Measurements from ENCODE around the gene SIGLEC9.

Gene SIGLEC9

DNA sequence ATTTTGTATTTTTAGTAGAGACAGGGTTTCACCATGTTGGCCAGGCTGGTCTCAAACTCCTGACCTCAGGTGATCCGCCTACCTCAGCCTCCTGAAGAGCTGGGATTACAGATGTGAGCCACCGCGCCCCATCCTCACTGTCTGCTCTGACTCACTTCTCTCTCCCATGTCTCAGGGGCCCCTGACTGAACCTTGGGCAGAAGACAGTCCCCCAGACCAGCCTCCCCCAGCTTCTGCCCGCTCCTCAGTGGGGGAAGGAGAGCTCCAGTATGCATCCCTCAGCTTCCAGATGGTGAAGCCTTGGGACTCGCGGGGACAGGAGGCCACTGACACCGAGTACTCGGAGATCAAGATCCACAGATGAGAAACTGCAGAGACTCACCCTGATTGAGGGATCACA, 5.0 kb downstream of the SIGLEC9 start:
- DNase-seq (ENCODE audit: extremely low read depth, low read depth) = no peak
- TF ChIP-seq, protein P1, sequence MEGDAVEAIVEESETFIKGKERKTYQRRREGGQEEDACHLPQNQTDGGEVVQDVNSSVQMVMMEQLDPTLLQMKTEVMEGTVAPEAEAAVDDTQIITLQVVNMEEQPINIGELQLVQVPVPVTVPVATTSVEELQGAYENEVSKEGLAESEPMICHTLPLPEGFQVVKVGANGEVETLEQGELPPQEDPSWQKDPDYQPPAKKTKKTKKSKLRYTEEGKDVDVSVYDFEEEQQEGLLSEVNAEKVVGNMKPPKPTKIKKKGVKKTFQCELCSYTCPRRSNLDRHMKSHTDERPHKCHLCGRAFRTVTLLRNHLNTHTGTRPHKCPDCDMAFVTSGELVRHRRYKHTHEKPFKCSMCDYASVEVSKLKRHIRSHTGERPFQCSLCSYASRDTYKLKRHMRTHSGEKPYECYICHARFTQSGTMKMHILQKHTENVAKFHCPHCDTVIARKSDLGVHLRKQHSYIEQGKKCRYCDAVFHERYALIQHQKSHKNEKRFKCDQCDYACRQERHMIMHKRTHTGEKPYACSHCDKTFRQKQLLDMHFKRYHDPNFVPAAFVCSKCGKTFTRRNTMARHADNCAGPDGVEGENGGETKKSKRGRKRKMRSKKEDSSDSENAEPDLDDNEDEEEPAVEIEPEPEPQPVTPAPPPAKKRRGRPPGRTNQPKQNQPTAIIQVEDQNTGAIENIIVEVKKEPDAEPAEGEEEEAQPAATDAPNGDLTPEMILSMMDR (IDR thresholded peaks at IDR 0.05; ENCODE audit: low read depth, low read length) = no peak

DNA sequence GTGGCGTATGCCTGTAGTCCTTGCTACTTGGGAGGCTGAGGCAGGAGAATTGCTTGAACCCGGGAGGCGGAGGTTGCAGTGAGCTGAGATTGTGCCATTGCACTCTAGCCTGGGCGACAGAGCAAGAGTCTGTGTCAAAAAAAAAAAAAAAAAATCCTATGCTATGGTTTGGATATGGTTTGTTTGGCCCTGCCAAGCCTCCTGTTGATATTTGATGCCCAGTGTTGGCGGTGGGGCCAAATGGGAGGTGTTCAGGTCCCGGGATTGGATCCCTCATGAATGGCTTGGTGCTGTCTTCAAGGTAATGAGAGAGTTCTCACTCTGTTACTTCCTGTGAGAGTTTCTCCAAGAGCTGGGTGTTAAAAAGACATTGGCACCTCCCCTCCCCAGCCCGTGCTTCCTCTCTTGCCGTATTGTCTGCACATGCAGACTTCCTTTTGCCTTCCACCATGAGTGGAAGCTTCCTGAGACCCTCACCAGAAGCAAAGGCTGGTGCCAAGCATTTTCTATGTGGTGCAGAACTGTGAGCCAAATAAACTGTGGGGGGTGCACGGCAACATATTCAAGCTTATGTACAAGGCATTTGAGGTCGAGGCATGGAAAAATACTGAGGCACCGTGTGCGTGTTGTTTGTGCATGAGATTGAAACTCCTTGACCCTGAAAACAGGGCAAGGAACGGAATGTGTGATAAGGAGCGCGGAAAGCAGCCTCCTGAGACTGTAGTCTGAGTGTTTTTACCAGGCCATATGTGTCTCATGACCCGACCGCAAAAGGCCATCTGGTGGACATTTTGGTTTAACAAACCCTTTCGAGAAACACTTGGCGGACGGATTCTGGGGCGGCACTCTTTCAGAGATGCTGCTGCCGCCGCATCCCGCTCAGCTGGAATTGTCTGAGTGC, 7.3 kb downstream of the SIGLEC9 start:
- DNase-seq (ENCODE audit: extremely low read depth, low read depth) = no peak
- TF ChIP-seq, protein P1 (IDR thresholded peaks at IDR 0.05; ENCODE audit: low read depth, low read length) = no peak

DNA sequence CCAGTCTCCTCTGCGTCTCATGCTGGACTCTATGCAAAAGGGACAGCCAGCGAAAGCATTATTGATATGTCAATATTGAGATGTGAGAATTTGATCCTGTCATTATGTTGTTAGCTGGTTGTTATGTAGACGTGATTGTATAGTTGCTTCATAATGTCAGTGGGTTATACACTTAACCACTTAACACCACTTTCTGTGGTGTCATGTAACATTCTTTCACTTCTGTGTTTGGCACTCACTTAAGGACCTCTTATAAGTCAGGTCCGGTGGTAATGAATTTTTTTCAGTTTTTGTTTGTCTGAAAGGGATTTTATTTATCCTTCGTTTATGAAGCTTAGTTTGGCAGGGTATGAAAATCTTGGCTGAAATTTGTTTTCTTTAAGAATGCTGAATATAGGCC, 10.3 kb downstream of the SIGLEC9 start:
- no peak for DNase-seq (ENCODE audit: extremely low read depth, low read depth)
- TF ChIP-seq, protein P1 (IDR thresholded peaks at IDR 0.05; ENCODE audit: low read depth, low read length) = no peak

DNA sequence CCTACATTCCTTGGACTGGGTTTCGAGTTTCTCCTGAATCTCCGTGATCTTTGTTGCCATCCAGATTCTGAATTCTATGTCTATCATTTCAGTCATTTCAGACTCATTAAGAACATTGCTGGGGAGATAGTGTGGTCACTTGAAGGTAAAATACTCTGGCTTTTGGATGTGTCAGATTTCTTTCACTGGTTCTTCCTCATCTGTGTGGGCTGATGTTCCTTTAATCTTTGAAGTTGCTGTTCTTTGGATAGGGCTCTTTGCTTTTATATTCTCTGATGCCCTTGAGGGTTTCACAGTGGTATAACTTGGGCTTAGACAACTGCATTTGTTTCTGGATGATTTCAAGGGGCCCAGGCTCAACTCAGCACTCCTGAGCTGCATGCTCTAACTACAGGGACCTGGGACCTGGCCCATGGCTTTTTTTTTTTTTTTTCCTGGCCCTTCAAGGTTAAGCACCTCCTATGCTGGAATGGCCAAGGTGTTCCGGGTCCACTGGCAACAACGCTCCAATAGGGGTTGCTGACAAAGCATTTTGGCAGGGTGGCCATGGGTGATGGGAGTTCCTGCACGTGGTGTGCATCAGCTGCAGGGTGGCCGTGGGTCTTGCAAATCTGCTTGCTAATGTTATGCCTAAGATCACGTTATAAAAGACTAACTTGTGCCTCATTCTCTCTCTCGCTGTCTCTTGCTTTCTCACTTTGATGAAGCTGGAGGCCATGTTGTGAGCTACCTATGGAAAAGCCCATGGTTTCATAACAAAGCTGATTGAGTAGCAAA, 11.5 kb downstream of the SIGLEC9 start:
- DNase-seq (ENCODE audit: extremely low read depth, low read depth) = no peak
- TF ChIP-seq, protein P1 (IDR thresholded peaks at IDR 0.05; ENCODE audit: low read depth, low read length) = no peak

DNA sequence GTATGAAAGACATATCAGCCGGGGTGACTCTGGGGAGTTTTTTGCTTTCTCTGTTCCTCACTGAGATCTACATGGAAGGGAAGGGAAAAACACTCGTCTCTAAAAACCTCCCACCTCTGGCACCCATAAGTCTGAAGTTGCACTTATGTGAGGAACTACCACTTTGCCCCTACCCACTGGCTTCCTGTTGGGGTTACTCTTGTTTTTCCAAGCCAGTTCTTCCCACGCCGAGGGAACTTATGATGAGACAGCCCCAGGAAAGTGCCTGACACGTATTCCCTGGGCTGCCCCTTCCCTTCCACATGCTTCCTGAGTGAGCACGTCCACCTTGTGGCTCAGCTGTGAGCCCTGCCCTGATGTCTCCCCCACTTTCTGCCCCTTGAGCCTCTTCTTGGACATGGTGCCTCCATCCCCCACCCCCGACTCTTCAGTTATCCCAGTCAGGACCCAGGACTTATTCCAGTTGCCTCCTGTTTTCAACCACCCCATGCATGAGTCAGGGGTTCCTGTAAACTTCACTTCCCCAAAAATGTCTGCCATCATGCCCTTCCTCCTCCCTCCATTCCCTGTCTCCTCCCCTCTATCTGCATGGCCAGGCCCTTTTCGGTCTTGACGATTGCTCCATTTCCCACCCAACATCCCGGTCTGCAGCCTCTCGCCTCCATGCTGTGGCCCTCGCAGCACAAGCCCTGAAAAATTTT, 12.3 kb downstream of the SIGLEC9 start:
- no peak for DNase-seq (ENCODE audit: extremely low read depth, low read depth)
- TF ChIP-seq, protein P1 (IDR thresholded peaks at IDR 0.05; ENCODE audit: low read depth, low read length) = no peak

DNA sequence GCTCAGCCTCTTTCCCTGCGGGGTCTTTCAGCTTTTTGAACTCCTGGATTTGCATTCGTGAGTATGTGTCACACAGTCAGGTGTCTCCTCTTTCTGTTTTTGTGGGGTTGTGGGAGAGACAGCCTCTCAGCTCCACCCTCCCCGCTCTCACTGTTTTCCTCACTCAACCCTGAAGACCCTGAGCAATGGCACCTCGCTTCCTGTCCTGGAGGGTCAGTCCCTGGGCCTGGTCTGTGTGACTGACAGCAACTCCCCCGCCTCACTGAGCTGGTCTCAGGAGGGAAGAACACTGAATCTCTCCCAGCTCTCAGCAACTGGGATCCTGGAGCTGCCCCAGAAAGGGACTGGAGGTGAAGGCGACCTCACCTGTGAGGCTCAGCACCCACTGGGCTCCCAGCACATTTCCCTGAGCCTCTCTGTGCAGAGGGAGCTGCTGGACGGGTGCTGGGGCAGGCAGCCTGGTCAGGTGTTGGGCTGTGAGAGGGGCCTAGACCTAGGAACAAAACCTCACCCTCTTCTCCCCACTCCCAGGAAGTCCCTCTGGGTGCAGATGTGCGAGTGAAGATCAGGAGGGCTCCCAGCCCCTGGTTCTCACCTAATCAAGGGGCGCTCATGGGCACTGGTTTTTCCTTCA, 13.2 kb downstream of the SIGLEC9 start:
- TF ChIP-seq, protein P1 (IDR thresholded peaks at IDR 0.05; ENCODE audit: low read depth, low read length) = no peak
- DNase-seq (ENCODE audit: extremely low read depth, low read depth) = no peak

All from AG09319 (cell line).